Activated CD8-positive, alpha-beta T cell treated with anti-CD3 and anti-CD28 coated beads for 36 hours (primary cell): ENCODE results near the gene PHPT1. TPM values are rescaled to one million over a fixed set of nuclear protein-coding genes. Genes with fewer than 3 reads are reported as not detected.

Experiments
- ATAC-seq: fragments of 200-7000 bp; cut with Tn5 transposase; one replicate; pipeline ENCODE4 v1.10.0; 2021; ENCODE audit warnings: mild to moderate bottlenecking, moderate library complexity
- CTCF ChIA-PET: fragments of 350-600 bp; sonication (Branson Sonifier 250); formaldehyde crosslinking; loops from one replicate; lab custom pipeline; 2021; ENCODE audit warnings: antibody characterized with exemption; lab: Charles Lee
- POLR2A ChIA-PET: fragments of 350-600 bp; sonication (Branson Sonifier 250); formaldehyde crosslinking; loops from one replicate; lab custom pipeline; 2021; ENCODE audit warnings: antibody characterized with exemption; lab: Charles Lee
- DNase-seq: peaks from one replicate; pipeline ENCODE4 v3.0.0-alpha.2; 2020
- H3K27ac Mint-ChIP-seq: one replicate; pipeline ENCODE4 v1.8.0; 2021; ENCODE audit warnings: mild to moderate bottlenecking, mixed read lengths
- H3K27me3 Mint-ChIP-seq: one replicate; pipeline ENCODE4 v1.8.0; 2021; ENCODE audit warnings: mixed read lengths
- H3K36me3 Mint-ChIP-seq: one replicate; pipeline ENCODE4 v1.8.0; 2021; ENCODE audit warnings: low read depth, mixed read lengths
- H3K4me1 Mint-ChIP-seq: one replicate; pipeline ENCODE4 v1.8.0; 2021; ENCODE audit warnings: low read depth, mixed read lengths
- H3K4me3 Mint-ChIP-seq: one replicate; pipeline ENCODE4 v1.8.0; 2021; ENCODE audit warnings: mild to moderate bottlenecking, moderate library complexity, mixed read lengths
- H3K9me3 Mint-ChIP-seq: one replicate; pipeline ENCODE4 v1.8.0; 2021; ENCODE audit warnings: mixed read lengths
- CTCF ChIP-seq: fragments of 200-600 bp; IDR thresholded peaks from one replicate; pipeline ENCODE4 v1.8.0; 2022; ENCODE audit warnings: antibody characterized with exemption, mild to moderate bottlenecking
- intact Hi-C: fragments of 100-400 bp; cut with micrococcal nuclease; formaldehyde crosslinking; loops from one replicate; pipeline ENCODE4 v1.10.0; 2022
- total RNA-seq, 2 experiments: library from RNA; stranded (reverse); gene quantifications; one replicate each; pipeline ENCODE4 v1.2.3, GENCODE V29; 2021

Gene PHPT1
- total RNA-seq, 2 experiments from 2014 or later: 123 to 124 TPM

GRCh38 chr9:136826703-136827582 lies 22.3 kb upstream of the PHPT1 start:
- Mint-ChIP-seq H3K27ac (no peak overlapping the region), H3K9me3 (no peaks in the 10 kb centered on the region), H3K27me3 (no peaks in the 10 kb centered on the region), H3K36me3 (peaks cover 6% of the 10 kb centered on the region), H3K4me1 (no peaks in the 10 kb centered on the region), H3K4me3 (no peak overlapping the region)
- intact Hi-C loops: no loop called here
- CTCF ChIA-PET: interaction anchor here (0.6 to 1.8 kb wide), 3 partner anchors 13 to 16 kb away, joined by 3 to 5 read pairs (median 3); partner anchors contain the start of gene AJM1
- DNase-seq (no peak), ATAC-seq (no peak)
- no peak for TF ChIP-seq CTCF
- POLR2A ChIA-PET: interaction anchor here (1.5 kb wide), 1 partner anchor 9 kb away, joined by 3 read pairs; no protein-coding TSS in a partner anchor

DNA sequence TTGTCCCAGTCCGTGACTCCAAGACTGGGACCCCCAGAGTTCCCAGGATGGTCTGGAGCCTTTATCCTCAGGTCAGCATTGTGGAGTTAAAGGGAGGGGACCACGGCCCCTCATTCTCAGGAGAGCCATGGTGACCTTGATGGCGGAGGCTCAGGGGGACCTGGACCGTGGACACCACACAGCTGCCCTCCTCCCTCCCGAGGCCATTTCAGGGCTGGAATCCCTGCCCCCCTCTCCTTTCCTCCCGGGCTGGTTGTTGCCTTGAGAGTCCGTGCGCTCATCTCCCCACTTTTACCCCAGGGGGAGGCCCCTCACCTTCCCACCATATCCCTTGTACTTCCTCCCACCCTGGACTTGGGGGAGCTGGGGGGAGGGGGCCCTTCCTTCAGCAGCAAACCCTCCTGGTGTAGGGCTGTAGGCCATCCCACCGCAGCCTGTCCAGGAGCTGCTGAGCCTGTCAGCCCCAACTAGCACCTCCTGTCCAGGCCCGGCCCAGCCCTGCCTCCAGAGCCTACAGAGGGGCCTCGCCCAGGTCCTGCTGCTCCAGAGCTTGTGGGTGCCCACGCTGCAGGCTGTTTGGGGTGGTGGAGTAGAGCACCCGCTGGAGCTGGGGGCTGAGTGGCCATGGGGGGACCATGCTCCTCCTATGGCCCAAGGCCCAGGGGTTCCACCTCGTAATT lies 21.3 kb upstream of the PHPT1 start:
- no peak for TF ChIP-seq CTCF
- POLR2A ChIA-PET: no interaction called here
- no peak overlapping the region for H3K4me3 Mint-ChIP-seq
- no peaks in the 10 kb centered on the region for H3K27me3 Mint-ChIP-seq
- H3K9me3 Mint-ChIP-seq: no peaks in the 10 kb centered on the region
- ATAC-seq: no peak
- intact Hi-C loops: no loop called here
- H3K27ac Mint-ChIP-seq: no peak overlapping the region
- H3K4me1 Mint-ChIP-seq: no peaks in the 10 kb centered on the region
- CTCF ChIA-PET: interaction anchor here (0.6 to 1.8 kb wide), 2 partner anchors 14 to 15 kb away, joined by 3 to 5 read pairs; partner anchors contain the start of gene AJM1
- no peak for DNase-seq
- H3K36me3 Mint-ChIP-seq: peaks cover 6% of the 10 kb centered on the region

DNA sequence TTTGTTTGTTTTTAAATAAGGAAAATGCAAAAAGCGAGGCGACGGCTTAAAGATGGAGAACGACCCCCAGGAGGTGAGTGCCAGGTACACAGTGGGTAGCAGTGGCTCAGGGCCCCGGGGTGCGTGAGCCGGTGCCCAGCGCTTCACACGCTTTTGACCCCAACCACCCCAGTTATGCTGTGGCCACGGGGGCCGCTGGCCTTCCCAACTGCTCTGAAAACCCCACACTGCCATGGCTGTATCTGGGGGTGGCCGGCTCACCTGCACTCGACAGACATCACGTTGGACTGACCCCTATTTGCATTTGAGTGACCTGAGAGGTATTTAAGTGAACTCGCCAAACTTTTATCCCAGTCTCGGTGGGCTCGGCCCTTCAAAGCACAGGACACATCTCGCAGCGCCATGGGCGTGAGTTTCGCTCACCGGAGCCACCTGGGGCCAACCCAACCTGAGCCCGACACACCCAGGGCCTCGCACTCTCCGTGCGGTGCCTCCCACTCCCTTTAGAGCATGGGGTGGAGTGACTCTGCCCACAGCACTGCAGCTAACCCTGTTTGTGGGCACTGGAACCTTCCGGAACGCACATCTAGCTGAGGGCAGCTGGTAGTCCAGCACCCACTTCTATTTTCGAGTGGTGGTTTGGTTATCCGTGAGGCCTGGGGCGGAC lies 20.6 kb upstream of the PHPT1 start:
- no peak for DNase-seq
- ChIA-PET POLR2A (no interaction called here), CTCF (interaction anchor here (1.8 kb wide), 1 partner anchor 14 kb away, joined by 5 read pairs; the partner anchor contains the start of gene AJM1)
- H3K27ac Mint-ChIP-seq: no peak overlapping the region
- no peaks in the 10 kb centered on the region for H3K4me1 Mint-ChIP-seq
- intact Hi-C loops: no loop called here
- no peak for ATAC-seq
- peaks cover 5% of the 10 kb centered on the region for H3K36me3 Mint-ChIP-seq
- TF ChIP-seq CTCF: no peak
- H3K4me3 Mint-ChIP-seq: no peak overlapping the region
- H3K9me3 Mint-ChIP-seq: no peaks in the 10 kb centered on the region
- no peaks in the 10 kb centered on the region for H3K27me3 Mint-ChIP-seq

DNA sequence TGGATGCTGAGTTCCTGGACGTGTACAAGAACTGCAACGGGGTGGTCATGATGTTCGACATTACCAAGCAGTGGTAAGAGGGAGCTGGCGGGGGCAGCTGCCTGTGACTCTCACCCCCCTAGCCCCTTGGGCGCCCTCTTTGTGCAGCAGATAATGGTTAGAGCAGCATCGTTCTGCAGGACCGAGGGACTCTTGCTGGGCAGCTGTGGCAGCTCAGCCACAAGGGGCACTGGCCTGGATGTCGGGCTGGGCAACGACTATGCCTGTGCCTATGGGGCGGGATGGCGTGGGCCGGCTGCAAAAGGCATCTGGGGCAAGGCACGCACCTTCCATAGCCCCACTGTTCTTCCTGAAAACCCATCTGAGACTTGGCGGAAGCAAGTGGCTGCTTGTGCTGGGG lies 19.8 kb upstream of the PHPT1 start:
- ATAC-seq (no peak), DNase-seq (no peak)
- POLR2A ChIA-PET: no interaction called here
- CTCF ChIA-PET: interaction anchor here (0.8 to 1.1 kb wide), 2 partner anchors 12 to 200 kb away, joined by 3 read pairs; no protein-coding TSS in a partner anchor
- TF ChIP-seq CTCF: no peak
- H3K4me1 Mint-ChIP-seq: no peaks in the 10 kb centered on the region
- H3K4me3 Mint-ChIP-seq: no peak overlapping the region
- peaks cover 5% of the 10 kb centered on the region for H3K36me3 Mint-ChIP-seq
- H3K27ac Mint-ChIP-seq: no peak overlapping the region
- intact Hi-C loops: no loop called here
- H3K27me3 Mint-ChIP-seq: no peaks in the 10 kb centered on the region
- no peaks in the 10 kb centered on the region for H3K9me3 Mint-ChIP-seq
